LNCAP (cell line): ENCODE data around the gene ROBO1.

Experiments used
- TF ChIP-seq, protein P1 (sequence below): fragments of 450-650 bp; IDR thresholded peaks from 2 replicates; pipeline ENCODE4 v1.5.1; 2017; ENCODE audit warnings: mild to moderate bottlenecking

Gene ROBO1

DNA sequence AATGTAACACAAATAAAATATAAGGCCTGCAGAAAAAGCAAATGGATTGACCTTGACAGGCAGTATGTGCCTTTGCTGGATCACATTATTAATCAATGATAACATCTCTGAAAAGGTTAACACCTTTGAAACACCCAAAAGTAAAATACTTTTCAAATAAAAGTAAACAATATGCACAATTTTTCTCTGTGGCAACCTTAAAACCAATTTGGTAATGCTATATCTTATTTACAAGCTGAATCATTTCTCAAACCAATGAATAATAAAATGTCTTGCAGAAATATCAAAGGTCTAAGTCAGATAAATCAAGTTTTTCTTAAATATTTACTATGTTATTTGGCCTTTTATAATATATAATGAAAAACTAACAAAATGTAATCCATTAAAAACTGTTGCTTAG, 1018.7 kb downstream of the ROBO1 start:
- TF ChIP-seq, protein P1, sequence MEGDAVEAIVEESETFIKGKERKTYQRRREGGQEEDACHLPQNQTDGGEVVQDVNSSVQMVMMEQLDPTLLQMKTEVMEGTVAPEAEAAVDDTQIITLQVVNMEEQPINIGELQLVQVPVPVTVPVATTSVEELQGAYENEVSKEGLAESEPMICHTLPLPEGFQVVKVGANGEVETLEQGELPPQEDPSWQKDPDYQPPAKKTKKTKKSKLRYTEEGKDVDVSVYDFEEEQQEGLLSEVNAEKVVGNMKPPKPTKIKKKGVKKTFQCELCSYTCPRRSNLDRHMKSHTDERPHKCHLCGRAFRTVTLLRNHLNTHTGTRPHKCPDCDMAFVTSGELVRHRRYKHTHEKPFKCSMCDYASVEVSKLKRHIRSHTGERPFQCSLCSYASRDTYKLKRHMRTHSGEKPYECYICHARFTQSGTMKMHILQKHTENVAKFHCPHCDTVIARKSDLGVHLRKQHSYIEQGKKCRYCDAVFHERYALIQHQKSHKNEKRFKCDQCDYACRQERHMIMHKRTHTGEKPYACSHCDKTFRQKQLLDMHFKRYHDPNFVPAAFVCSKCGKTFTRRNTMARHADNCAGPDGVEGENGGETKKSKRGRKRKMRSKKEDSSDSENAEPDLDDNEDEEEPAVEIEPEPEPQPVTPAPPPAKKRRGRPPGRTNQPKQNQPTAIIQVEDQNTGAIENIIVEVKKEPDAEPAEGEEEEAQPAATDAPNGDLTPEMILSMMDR, result no peak

DNA sequence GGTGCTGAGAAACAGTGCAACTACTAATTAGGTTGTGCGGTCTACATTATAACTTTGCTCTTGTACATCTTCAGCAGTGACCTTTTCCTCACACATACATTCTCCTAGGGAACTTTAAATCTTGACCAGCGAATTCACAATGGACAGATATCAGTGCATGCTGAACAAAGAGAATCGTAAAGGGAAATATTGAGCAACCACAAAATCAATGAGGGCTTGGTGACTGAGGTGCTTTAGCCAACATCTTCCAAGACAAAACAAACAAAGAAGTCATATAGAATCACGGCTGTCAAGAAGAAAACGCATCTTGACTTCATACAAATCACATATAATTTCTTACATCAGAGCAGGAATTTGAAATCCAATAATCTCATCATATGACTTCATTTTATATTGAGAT, 1022.0 kb downstream of the ROBO1 start:
- TF ChIP-seq, protein P1, result no peak

DNA sequence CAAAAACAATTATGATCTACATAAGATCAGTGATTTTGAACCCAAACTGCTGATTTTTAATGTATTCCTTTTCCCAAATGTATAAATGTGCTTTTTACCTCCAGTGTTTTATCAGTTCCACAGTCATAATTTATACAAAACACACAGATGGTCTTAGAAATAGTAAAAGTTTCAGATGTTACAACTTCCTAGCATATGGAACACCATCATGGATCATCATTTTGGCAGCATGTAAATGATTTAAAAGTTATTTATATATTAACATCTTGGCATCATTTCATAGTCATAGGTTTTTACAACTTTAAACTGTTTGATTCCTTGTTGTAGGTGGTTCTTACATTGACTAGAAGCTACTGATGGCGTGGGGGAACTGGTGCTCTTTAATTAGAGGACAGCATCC, 1025.3 kb downstream of the ROBO1 start:
- TF ChIP-seq, protein P1, result no peak

DNA sequence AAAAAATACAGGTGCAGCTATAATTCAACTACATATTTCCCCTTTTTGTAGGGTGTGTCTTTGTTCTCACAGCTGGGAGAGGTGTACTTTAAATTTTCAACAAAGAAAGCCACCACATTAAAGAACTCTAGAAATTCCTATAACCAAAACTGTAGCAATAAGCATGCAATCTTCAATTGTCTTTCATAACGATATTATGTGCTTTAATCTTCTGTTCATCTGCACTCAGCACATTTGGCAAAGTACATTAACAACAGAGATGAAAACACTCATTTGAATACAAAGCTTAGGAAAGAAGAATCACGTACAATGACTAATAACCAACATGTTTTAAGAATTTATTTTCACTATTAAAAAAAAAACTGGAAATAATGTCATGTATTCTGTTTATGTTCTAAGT, 1025.8 kb downstream of the ROBO1 start:
- TF ChIP-seq, protein P1, result no peak

DNA sequence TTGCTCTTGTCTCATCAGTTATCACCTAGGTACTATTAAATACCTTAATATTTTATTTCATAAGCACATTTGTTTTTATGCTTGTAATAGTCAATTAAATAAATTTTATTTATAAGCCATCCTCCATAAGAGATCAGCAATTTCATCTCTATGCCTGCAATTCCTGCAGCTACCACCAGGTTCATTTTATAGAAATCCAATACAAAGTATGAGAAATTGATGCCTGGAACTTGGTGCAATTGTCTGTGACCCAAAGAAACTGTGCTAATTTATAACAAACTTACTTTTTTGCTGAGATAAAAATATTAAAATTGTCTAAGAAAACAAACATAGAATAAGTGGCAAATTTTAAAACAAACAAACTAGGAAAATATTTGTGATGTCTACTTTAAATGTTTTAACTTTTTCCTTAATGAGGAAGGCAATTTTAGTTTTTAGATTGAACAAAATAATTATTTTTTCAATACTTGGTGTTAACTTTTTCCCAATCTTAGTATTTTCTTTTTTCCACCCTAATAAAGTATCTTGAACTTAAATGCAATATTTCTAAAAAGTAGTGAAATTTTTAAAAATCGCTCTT, 1026.6 kb downstream of the ROBO1 start:
- TF ChIP-seq, protein P1, result peak; percentile 63

DNA sequence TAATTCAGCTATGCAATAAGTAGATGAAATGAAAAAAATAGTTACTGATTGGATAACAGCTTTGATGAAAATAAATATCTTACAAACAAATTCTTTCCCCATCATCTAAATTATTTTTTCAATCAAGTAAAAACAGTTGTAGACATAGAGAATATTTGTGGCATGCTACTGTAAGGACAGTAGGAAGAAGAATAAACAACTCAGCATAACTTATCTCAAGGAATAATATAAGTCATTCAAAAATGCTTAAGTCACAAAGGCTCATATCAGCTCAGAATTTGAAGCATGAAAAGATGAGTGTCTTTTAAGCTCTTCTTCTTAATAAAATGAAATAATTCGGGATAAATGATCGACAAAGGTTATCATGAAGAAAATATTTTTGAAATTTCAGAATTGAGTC, 1029.0 kb downstream of the ROBO1 start:
- TF ChIP-seq, protein P1, result no peak

DNA sequence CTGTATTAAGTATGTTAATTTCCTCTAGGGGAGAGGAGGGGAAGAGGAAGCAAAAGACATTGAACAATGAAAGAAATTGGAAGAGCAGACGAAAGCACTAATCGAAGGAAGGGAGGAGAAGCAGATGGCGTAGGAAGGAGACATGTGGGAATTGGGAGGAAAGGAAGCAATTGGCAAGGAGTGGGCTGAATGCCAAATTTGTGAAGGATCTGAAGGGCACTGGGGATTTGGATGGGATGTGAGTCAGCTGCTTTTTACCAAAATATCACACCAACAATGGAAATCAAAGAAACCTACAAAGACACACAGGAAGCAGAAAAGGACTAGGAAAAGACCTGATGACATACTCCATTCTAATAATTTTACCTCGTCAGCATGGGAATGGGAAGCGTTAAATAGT, 1029.8 kb downstream of the ROBO1 start:
- TF ChIP-seq, protein P1, result no peak

DNA sequence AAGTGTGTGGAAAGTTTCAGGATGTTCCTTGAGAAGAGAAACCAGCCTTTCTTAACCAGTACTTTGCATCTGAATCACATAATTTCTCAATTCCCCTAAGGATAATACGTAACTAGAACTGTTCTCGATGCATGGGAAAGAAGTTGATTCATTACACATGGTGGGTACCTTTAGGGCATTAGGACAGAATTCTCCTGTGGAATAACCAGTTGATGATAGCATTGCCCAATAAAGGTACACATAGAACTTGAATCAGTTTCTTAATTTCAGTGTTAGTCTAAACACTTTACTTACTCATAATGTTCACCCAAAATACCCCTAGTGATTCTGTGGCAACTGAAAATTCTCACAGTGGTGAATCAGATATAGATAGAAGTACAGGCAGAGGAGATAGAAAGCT, 1030.9 kb downstream of the ROBO1 start:
- TF ChIP-seq, protein P1, result no peak
